HK-2 (cell line): Measurements from ENCODE around the gene ROGDI.
A peak's percentile ranks its signal among the peaks of the same experiment; 100 is the strongest.

Source experiments
- DNase-seq: peaks from one replicate; pipeline ENCODE4 v3.0.0-alpha.2; 2018; ENCODE audit not compliant: unreplicated experiment

Gene ROGDI

GRCh38 chr16:4814046-4814445 is 11.6 kb upstream of the ROGDI start:
- DNase-seq, result no peak

GRCh38 chr16:4813251-4814003 is 11.0 kb upstream of the ROGDI start:
- DNase-seq, result no peak

GRCh38 chr16:4811773-4812172 is 9.3 kb upstream of the ROGDI start:
- no peak for DNase-seq

- DNase-seq, result no peak
Measured at GRCh38 chr16:4811242-4811641, 8.8 kb upstream of the ROGDI start.

GRCh38 chr16:4806280-4806679 is 3.8 kb upstream of the ROGDI start:
- DNase-seq, result no peak

GRCh38 chr16:4805231-4805630 is 2.8 kb upstream of the ROGDI start:
- DNase-seq, result no peak

GRCh38 chr16:4803898-4804762 is 1.7 kb upstream of the ROGDI start:
- no peak for DNase-seq

- DNase-seq, result no peak
Measured at GRCh38 chr16:4803401-4803844, 990 bp upstream of the ROGDI start.

GRCh38 chr16:4802659-4803287 is 340 bp upstream of the ROGDI start:
- DNase-seq, result peak; percentile 85

- DNase-seq, result no peak
Measured at GRCh38 chr16:4801051-4801961, 1.1 kb downstream of the ROGDI start.

GRCh38 chr16:4800290-4801041 is 2.0 kb downstream of the ROGDI start:
- no peak for DNase-seq

GRCh38 chr16:4799171-4799855 is 3.1 kb downstream of the ROGDI start:
- DNase-seq, result no peak

- DNase-seq, result no peak
Measured at GRCh38 chr16:4798456-4798855, 4.0 kb downstream of the ROGDI start.

- no peak for DNase-seq
Measured at GRCh38 chr16:4797805-4798252, 4.6 kb downstream of the ROGDI start.

- no peak for DNase-seq
Measured at GRCh38 chr16:4796982-4797804, 5.2 kb downstream of the ROGDI start.

GRCh38 chr16:4795828-4796572 is 6.4 kb downstream of the ROGDI start:
- DNase-seq, result no peak

GRCh38 chr16:4795181-4795827 is 7.1 kb downstream of the ROGDI start, which contains the start of gene SMIM22:
Gene SMIM22, plus strand, starts transcription at chr16:4795369. Its CDS starts 366 bp downstream, at chr16:4795735.
- DNase-seq, result no peak
